WI38 (cell line): Measurements from ENCODE around the gene KIF2C.
"Not testable (repeated sequence)": the region's sequence is repeated elsewhere in the genome, so short reads cannot be mapped to it uniquely, and the experiment has no call there.

Experiments
- H3K4me3 ChIP-seq: 2 replicates; pipeline ENCODE4 v1.5.1; 2011; ENCODE audit warnings: low read depth, mild to moderate bottlenecking, control low read depth, low read length
- CTCF ChIP-seq: IDR thresholded peaks from 2 replicates; pipeline ENCODE4 v1.5.1; 2012; ENCODE audit warnings: low read depth, mild to moderate bottlenecking, control low read depth, low read length

The KIF2C gene

GRCh38 chr1:44787506-44787905 lies 47.9 kb downstream of the KIF2C start:
- TF ChIP-seq CTCF, result no peak
- no peak overlapping the region for H3K4me3 ChIP-seq

GRCh38 chr1:44788120-44788860 lies 48.7 kb downstream of the KIF2C start, which contains the start of gene BEST4:
Gene BEST4, minus strand, starts transcription at chr1:44788170. Its CDS starts 465 bp downstream, at chr1:44787705.
- H3K4me3 ChIP-seq, result no peak within 1 kb of the TSS
- no peak for TF ChIP-seq CTCF

- no peak for TF ChIP-seq CTCF
- no peak overlapping the region for H3K4me3 ChIP-seq
Measured at GRCh38 chr1:44790968-44791801, 51.5 kb downstream of the KIF2C start.

- H3K4me3 ChIP-seq, result no peak overlapping the region
- TF ChIP-seq CTCF, result no peak
Measured at GRCh38 chr1:44792736-44793502, 53.3 kb downstream of the KIF2C start.

- not testable (repeated sequence) for H3K4me3 ChIP-seq
Measured at GRCh38 chr1:44797886-44798285, 58.2 kb downstream of the KIF2C start.

- no peak overlapping the region for H3K4me3 ChIP-seq
- no peak for TF ChIP-seq CTCF
Measured at GRCh38 chr1:44798481-44799365, 59.1 kb downstream of the KIF2C start.
